Neural crest cell (in vitro differentiated cells): ENCODE data around the gene ETV3. TPM values are rescaled to one million over a fixed set of nuclear protein-coding genes. Genes with fewer than 3 reads are reported as not detected.
"Not testable (repeated sequence)": the region's sequence is repeated elsewhere in the genome, so short reads cannot be mapped to it uniquely, and the experiment has no call there.

Experiments used
- DNase-seq: peaks from one replicate; pipeline ENCODE4 v3.0.0; 2021; ENCODE audit warnings: low read depth, mixed read lengths, low spot score
- H3K27ac Mint-ChIP-seq: one replicate; pipeline ENCODE4 v1.8.0; 2021; ENCODE audit warnings: mild to moderate bottlenecking, mixed read lengths; ENCODE audit not compliant: unreplicated experiment
- H3K27me3 Mint-ChIP-seq: 2 replicates; pipeline ENCODE4 v1.8.0; 2021; ENCODE audit warnings: low read depth, mild to moderate bottlenecking, mixed read lengths
- H3K36me3 Mint-ChIP-seq: 2 replicates; pipeline ENCODE4 v1.8.0; 2021; ENCODE audit warnings: low read depth, mild to moderate bottlenecking, mixed read lengths
- H3K4me1 Mint-ChIP-seq: 2 replicates; pipeline ENCODE4 v1.8.0; 2021; ENCODE audit warnings: mixed read lengths
- H3K4me3 Mint-ChIP-seq: one replicate; pipeline ENCODE4 v1.8.0; 2021; ENCODE audit warnings: mild to moderate bottlenecking, mixed read lengths
- H3K9me3 Mint-ChIP-seq: 2 replicates; pipeline ENCODE4 v1.8.0; 2021; ENCODE audit warnings: mixed read lengths
- total RNA-seq: library from RNA; stranded (reverse); gene quantifications from 2 replicates; pipeline ENCODE4 v1.2.1, GENCODE V29; 2021
- TF ChIP-seq, protein P1 (sequence below): fragments of 200-600 bp; sonication (generic); conservative IDR thresholded peaks from 2 replicates; pipeline ENCODE4 v1.5.0; 2021; ENCODE audit warnings: antibody characterized with exemption, mild to moderate bottlenecking

The ETV3 gene
- total RNA-seq, 1 donor from 2014 or later = 29.7 TPM

DNA sequence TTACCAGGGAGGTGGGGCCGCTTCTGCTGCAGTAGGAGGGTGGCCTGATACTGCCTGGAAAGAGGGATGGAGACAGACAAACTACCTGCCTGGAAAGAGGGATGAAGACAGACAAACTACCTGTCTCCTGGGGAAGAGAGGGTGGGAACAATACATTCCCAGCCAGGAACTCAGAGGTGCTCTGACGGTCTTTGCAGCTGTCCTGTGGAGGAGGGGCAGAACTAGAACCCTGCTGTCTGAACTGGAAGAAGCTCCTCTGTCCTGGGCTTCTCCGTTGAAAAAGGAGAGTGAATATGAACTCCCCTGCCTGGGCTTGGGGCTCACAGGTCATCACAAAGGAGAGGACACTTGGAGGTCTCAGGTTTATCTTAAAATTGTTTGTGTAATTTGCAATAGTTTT, 40.3 kb upstream of the ETV3 start:
- H3K36me3 Mint-ChIP-seq = no peaks in the 10 kb centered on the region
- no peaks in the 10 kb centered on the region for H3K27me3 Mint-ChIP-seq
- H3K4me1 Mint-ChIP-seq = peaks cover 19% of the 10 kb centered on the region
- TF ChIP-seq, protein P1, sequence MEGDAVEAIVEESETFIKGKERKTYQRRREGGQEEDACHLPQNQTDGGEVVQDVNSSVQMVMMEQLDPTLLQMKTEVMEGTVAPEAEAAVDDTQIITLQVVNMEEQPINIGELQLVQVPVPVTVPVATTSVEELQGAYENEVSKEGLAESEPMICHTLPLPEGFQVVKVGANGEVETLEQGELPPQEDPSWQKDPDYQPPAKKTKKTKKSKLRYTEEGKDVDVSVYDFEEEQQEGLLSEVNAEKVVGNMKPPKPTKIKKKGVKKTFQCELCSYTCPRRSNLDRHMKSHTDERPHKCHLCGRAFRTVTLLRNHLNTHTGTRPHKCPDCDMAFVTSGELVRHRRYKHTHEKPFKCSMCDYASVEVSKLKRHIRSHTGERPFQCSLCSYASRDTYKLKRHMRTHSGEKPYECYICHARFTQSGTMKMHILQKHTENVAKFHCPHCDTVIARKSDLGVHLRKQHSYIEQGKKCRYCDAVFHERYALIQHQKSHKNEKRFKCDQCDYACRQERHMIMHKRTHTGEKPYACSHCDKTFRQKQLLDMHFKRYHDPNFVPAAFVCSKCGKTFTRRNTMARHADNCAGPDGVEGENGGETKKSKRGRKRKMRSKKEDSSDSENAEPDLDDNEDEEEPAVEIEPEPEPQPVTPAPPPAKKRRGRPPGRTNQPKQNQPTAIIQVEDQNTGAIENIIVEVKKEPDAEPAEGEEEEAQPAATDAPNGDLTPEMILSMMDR = no peak
- H3K27ac Mint-ChIP-seq = no peak overlapping the region
- no peak for DNase-seq
- H3K9me3 Mint-ChIP-seq = no peaks in the 10 kb centered on the region
- H3K4me3 Mint-ChIP-seq = no peak overlapping the region

DNA sequence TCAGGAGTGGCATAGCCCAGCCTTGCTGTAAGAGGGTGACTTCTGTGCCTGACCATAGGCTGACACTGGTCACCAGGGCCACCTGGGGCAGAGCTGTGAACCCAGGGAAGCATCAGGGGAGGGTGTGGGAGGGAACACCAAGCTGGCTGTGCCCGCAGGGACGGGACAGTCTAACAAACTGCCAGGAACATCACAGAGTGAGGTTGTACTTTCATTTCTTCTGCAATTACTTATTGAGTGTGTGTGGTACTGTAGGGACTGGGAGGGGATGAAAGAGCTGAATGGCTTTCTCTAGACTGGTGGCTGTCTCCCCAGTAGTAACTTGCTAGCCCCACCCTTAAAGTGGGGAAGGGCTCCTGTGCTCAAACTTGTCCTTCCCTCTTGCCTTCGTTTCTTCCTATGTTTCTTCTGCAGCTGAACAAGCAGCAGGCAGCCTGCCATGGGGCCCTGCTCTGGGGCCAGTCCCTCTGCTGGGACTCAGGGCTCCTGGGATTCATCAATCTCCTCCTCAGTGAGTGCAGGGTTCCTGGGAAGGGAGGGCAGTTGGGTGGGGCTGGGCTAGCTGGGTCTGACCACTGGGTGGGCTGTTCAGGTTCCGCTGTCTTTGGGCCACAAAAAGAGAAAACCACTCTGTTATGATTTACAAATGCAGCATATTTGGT, 39.7 kb upstream of the ETV3 start:
- H3K9me3 Mint-ChIP-seq = no peaks in the 10 kb centered on the region
- H3K4me3 Mint-ChIP-seq = no peak overlapping the region
- H3K36me3 Mint-ChIP-seq = no peaks in the 10 kb centered on the region
- H3K27me3 Mint-ChIP-seq = no peaks in the 10 kb centered on the region
- H3K27ac Mint-ChIP-seq = no peak overlapping the region
- peaks cover 19% of the 10 kb centered on the region for H3K4me1 Mint-ChIP-seq
- DNase-seq = no peak
- TF ChIP-seq, protein P1 = no peak

DNA sequence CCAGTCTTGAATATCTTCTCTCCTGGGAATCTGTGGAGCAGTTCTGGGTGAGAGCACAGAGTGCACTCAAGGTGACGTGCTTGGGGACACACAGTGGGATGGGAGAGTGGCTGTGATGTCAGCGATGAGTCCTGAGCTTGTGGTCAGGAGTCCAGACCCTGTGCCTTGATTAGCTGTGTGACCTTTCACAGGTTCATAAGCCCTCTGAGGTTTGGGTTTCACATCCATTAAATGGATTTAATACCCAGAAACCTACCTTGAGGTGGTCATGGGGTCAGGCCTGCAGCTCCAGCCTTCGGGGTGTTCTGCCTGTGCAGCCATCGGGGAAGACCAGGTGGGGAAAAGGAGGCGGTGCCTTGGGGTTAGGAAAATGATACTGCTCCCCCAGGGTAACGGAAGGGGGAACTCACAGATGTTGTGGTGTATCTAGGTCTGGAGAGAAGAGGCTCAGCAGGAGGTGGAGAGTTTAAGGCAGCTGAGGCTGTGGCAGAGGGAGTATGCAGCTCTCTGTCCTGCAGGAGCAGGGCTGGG, 38.5 kb upstream of the ETV3 start:
- TF ChIP-seq, protein P1 = no peak
- no peaks in the 10 kb centered on the region for H3K36me3 Mint-ChIP-seq
- no peak overlapping the region for H3K4me3 Mint-ChIP-seq
- H3K9me3 Mint-ChIP-seq = no peaks in the 10 kb centered on the region
- DNase-seq = no peak
- no peak overlapping the region for H3K27ac Mint-ChIP-seq
- peaks cover 15% of the 10 kb centered on the region for H3K4me1 Mint-ChIP-seq
- no peaks in the 10 kb centered on the region for H3K27me3 Mint-ChIP-seq

DNA sequence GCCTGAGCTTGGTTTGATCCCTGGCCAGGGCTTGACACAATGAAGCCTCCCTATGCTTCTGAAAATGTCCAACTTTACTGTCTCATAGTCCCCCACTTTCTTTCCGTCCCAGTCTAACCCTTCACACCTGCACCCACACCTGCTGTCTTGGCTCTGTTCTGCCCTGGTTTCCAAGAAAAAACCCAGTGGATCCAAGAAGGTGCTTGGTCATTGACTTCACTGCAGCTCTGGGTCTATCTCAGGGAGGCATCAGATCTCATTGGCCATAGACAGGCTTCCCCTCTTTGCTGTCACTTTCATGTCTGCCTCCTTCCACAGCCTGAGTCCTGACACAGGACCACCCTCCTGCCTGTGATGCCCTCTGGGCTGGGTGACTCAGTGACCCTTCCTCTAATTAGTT, 37.8 kb upstream of the ETV3 start:
- no peak overlapping the region for H3K27ac Mint-ChIP-seq
- DNase-seq = no peak
- no peaks in the 10 kb centered on the region for H3K27me3 Mint-ChIP-seq
- TF ChIP-seq, protein P1 = no peak
- no peak overlapping the region for H3K4me3 Mint-ChIP-seq
- H3K9me3 Mint-ChIP-seq = no peaks in the 10 kb centered on the region
- peaks cover 10% of the 10 kb centered on the region for H3K4me1 Mint-ChIP-seq
- no peaks in the 10 kb centered on the region for H3K36me3 Mint-ChIP-seq

DNA sequence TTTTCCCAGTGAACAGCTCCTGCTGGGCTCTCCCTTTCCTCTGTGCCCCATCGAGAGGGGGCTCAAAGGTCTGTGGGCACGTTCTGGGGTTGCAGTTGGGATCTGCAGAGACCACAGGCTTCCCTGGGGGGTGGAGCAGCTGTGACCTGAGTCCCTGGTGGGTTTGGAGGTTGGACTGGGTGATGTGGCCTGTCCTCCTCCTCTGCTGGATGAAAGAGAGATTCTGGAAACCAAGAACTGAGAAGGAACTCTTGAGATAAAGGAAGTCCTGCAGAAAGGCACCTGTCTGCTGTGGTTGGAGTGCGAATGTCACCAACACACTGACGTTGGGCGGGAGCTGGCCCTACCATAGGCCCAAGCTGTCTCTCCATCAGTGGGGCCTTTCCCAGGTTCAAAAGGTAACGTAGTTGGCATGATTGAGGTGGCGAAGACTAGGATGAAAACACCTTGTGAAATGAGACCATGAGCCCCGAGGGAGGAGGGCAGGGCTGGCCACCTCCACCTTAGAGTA, 35.8 kb upstream of the ETV3 start:
- H3K9me3 Mint-ChIP-seq = no peaks in the 10 kb centered on the region
- H3K36me3 Mint-ChIP-seq = no peaks in the 10 kb centered on the region
- DNase-seq = no peak
- H3K27ac Mint-ChIP-seq = no peak overlapping the region
- H3K4me1 Mint-ChIP-seq = no peaks in the 10 kb centered on the region
- no peak overlapping the region for H3K4me3 Mint-ChIP-seq
- no peaks in the 10 kb centered on the region for H3K27me3 Mint-ChIP-seq
- TF ChIP-seq, protein P1 = no peak

DNA sequence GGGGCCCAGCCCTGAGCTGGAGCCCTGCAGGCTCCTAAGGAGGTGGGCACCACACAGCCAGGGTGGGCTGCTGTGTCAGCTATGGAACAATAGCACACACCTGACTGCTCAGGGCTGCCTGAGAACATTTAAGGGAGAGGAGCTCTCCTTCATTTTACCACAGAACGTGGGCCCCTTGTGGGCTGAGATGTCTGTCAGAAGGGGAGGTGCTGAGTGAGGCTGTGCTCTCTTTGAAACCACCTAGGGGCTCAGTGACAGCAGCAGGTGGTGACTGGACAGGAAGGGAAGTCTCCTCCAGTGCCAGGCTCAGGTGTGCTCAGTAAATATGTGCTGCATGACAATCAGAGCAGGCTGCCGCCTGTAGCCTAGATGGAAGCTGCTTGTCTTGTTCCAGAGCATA, 35.0 kb upstream of the ETV3 start:
- not testable (repeated sequence) for H3K36me3 Mint-ChIP-seq, H3K9me3 Mint-ChIP-seq, H3K4me3 Mint-ChIP-seq, DNase-seq, H3K27ac Mint-ChIP-seq, H3K27me3 Mint-ChIP-seq, H3K4me1 Mint-ChIP-seq

DNA sequence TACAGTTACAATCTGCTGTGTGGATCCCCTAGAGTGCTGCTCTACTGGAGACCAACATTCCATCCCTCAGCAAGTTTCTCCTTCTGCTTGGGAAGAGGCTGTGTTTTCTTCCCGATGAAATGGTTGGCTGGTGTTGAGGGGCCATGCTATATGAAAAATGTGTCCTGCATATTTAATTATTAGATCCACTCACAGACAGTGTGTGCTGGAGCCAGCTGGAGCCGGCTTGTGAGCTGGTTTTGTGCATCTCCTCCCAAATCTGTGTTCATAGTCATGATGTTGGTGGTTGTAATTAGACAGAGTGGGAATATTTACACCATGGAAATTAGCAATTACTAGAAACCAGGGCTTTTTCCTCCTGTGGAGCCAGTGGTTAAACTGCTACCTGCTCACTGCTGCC, 34.4 kb upstream of the ETV3 start:
- H3K36me3 Mint-ChIP-seq, H3K4me3 Mint-ChIP-seq, DNase-seq, H3K4me1 Mint-ChIP-seq, H3K27ac Mint-ChIP-seq, H3K9me3 Mint-ChIP-seq, H3K27me3 Mint-ChIP-seq: not testable (repeated sequence)
